G401.6 (cell line): ENCODE data around the gene BTG3.

Experiments used
- FAIRE-seq: peaks from 2 replicates; lab custom pipeline; 2012; peaks lifted over from hg19 to GRCh38; lab: Jason Lieb, UNC

Gene BTG3

DNA sequence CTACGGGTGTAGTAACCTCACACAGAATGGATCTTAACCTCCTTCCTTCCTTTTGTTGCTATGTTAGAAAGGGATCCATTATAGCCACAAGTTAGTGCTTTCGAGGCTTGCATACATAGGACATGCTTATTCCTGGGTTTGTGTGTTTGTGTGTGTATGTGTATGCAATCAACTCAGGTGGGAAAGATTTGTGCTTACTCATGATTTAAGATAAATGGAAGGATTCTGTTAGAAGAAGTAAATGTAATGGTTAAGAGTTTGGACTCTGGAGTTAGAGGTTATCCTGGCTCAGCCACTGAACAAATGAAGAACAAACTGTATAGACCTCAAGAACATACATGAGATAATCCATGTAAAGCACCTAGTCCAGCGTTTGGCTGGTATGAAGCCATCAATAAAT is 28.8 kb downstream of the BTG3 start:
- FAIRE-seq = no peak

DNA sequence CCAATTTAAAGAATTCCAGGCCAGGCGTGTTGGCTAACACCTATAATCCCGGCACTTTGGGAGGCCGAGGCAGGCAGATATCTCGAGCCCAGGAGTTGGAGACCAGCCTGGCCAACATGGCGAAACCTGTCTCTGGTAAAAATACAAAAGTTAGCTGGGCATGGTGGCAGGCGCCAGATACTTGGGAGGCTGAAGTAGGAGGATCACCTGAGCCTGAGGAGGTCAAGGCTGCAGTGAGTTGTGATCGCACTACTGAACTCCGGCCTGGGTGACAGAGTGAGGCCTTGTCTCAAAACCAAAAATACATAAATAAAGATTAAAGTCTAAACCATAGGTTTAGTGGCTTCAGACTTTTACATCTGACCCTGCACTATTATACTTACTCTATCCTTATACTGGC is 32.4 kb downstream of the BTG3 start:
- FAIRE-seq = no peak

DNA sequence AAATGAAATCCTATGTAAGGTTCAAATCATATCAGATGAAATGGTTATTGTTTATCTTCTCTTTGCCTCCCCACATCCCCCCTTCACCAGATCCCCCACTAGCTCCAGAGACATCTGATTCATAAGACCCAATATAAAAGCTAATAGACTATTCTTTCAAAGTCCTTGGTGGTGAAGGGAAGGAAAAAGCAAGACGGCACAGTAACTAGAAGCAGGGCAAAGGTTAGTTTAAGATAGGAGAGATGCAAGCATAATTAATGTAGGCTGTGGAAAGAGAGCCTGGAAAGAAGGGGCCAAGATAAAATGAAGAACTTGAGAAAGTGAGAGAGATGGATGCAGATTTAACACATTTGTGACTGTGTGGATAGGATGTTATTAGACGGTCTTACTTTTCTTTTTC is 33.8 kb downstream of the BTG3 start:
- FAIRE-seq = no peak

DNA sequence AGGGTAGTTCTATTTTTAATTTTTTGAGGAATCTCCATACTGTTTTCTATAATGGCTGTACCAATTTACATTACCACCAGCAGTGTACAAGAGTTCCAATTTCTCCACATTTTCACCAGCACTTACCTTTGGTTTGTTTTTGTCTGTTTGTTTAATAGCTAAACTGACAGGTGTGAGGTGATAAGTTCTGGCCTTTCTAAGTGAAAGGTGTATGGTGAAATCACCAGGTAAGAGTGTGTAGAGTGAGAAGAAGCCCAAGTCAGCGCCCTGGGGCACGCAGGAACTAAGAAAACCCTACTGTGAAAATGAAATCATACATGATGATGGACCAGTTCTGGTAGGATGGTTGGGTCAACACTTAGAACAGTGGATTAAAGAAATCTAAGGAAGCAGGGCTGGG is 34.5 kb downstream of the BTG3 start:
- FAIRE-seq = no peak

DNA sequence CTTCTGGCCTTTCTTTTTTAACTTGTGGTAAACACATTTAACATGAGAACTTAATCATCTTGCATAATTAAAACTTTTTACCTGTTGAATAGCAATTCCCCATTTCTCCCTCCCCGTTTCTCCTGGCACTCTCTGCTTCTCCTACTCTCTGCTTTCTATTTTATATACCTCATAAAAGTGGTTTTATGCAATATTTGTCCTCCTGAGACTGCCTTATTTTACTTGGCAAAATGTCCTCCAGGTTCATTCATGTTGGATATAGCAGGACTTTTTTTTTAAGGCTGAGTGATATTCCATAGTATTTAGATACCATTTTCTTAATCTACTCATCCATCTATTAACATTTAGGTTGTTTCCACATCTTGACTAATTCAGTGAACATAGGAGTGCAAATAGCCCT is 35.0 kb downstream of the BTG3 start:
- no peak for FAIRE-seq

DNA sequence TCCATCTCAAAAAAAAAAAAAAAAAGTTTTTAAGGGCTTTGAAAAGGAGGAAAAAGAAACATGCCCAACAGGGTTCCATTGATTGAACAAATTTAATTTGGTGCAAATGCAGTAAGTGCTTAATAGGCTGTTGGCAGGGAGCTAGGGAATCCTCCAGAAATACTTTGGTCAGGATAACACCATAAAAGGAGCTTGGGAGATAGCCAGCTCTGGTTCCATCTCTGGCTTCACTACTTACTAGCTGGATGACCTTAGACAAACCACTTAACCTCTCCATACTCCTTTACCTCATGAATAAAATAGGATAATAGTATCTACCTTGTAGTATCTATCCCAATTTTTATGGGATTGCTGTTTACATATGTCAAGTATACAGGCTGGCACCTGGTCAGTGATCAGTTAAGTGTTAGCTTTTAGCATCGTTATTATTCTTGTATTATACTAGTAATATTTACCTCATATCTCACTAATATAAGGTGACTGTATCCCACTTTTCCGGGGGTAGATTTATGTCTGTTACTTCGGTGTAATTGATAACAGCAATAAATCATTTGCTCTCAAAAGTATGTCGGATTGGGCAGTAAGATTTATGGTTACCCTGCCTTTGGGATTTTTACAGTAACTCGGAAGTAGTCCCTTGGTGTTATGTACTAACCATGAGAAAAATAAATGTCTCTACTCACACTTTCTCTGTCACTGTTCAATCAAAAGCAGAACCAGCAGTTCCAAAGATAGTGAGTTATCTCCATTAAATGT is 36.4 kb downstream of the BTG3 start:
- FAIRE-seq = no peak

DNA sequence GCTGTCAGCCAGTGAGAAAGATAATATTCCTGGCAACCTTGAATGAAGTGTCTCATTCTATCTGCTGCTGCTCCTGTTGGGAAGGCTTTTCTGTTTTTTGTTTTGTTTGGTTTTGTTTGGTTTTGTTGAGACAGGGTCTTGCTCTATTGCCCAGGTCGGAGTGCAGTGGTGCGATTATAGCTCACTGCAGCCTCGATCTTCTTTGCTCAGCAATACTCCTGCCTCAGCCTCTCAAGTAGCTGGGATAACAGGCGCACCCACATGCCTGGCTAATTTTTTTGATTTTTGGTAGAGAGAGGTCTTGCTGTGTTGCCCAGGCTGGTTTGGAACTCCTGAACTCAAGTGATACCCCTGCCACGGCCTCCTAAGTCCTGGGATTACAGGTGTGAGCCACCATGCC is 37.6 kb downstream of the BTG3 start:
- no peak for FAIRE-seq

DNA sequence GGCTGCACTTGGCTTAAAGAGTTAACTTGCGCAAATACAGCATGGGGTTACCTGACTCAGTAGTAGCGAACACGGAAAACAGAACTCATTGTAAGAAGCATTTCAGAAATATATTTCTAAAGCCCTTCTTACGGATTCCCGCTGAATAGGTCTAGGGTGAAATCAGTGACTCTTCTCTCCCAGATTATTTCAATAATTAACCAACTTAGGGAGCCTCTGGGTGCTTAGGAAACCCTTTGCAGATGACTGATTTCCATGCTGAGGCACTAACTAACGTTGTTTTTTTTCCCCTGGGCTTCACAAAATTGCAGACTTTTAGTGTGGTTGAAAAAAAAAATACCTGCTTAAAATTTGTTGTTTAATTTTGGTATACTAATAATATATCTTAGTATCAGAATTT is 40.3 kb downstream of the BTG3 start:
- no peak for FAIRE-seq

DNA sequence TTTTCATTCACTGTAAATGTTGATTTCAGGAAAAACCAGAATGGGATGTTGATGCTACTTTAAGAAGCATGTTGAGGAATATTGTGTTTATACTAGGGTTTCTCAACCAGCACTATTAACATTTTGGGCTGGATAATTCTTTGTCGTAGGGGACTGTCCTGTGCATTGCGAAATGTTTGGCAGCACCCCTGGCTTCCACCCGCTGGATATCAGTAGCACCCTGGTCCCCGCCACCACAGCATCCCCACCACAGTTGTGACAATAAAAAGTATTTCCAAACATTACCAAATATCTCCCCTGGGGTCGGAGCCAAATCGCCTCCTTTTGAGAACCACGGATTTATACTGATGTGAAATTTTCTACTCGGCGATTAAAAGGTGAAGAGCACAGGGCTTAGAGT is 41.9 kb downstream of the BTG3 start:
- FAIRE-seq = no peak

DNA sequence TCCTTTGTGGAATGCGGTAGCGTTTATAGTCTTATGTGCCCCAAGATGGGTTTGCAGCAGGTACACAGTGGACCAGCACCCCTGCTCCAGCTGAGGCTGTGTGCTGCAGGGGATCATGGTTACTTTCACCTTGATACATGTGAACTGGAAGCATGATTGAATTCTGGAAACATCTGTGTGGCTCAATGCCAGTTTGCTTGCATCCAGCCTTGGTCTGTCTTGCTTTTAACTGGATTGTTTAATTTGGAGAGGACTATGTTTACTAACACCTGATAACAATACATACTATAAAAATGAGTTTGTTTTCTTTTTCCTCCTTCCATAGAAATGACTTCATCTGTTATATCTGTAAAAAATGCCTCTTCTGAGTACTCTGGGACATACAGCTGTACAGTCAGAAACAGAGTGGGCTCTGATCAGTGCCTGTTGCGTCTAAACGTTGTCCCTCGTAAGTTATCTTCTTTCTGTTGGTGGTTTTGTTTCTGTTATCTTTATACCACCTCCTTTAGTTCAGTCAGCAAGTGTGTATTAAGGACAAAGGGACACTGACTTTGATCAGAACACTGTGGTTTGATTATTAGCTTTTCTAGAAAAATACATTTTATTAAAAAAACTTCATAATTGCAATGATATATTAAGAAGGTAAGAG is 52.2 kb downstream of the BTG3 start:
- FAIRE-seq = no peak

DNA sequence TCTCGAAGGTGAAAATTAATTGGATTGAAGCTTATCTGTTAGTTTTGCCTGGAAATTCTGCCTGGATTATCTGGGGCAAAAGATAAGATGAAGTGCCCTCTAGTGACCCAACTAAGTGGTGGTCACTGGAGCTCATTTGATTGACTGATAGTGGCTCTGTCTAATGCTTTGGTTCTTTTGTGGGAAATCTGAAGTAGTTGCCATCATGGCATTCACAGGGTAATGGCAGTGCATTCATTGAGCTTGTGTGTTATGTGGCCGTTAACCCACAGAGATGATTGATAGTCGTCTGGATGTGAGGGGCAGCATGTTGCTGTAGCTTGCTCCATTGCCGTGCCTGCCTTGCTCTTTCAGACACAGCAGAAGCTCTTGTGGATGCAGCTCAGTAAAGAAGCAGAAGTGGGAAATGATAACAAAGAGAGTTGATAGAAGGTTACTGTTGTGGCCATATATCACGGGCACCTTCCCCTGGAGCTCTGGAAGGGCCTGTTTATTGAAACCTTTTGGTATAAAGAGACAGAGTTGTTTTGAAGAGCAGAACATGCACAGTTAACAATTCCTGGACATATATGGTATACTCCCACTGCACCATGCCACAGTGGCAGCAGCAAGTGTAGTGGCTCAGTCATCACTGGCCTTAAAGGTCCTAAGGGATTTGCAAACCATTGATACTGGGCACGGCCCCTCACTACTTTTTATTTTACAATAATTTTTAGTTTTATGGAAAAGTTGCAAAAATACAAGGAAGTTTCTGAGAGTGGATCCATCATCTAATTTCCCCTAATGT is 57.8 kb downstream of the BTG3 start:
- no peak for FAIRE-seq

DNA sequence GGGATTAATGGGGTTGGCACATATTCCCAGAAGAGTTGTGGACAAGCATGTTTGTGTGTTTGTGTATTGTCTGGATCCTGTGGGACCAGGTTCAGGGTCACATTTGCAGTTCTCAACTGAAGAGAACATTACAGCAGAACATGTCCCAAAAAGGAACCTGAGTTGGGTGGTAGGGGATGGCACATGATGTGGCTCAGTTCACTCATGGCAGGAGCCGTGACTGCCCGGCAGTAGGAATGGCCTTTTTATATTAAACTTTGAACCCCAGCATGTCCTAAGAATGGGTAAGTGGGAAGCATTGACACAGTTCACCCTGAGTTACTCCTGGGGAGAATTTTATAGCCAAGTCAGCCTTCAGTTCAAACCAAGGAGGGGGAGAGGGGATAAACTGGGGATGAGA is 58.6 kb downstream of the BTG3 start:
- FAIRE-seq = no peak

DNA sequence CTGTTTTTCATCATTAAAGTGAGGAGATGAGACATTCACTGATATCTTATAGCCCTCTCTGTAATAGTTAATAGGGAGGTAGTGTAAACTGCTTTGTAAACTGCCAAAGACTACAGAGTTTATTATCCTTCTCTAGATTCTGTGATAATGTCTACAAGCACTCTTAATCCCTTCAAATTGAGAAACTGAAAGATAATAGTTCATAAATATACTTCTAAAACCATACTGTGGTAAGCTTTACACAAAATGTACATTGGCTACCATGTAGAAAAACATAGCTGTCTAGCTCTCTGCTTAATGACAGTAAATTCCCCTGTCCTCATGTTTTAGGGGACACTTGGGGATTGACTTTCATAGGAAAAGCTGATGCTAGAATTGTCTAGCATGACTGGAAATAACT is 60.3 kb downstream of the BTG3 start:
- no peak for FAIRE-seq

DNA sequence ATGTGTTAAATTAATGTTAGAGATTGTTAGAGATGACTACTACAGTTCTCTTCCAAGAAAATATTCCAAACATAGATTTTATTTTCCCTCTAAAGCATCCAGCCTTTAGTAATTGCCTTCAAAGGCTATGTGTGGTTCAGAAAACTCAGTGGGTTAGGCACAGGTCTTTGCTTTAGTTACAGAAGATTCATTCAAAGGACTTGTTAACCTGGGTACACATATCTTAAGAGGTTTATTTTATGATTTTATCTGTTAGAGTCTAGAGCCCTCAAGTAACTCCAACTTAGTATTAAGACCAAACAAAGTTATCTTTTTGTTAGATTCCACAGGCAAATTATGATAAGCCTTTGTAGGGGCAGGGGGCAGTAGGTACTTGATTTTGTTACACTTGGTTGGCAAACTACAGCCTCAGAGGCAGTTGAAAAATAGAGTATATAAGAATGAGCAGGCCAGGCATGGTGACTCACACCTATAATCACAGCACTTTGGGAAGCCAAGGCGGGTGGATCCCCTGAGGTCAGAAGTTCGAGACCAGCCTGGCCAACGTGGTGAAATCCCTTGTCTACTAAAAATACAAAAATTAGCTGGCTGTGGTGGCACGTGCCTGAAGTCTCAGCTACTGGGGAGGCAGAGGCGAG is 61.9 kb downstream of the BTG3 start:
- FAIRE-seq = no peak

DNA sequence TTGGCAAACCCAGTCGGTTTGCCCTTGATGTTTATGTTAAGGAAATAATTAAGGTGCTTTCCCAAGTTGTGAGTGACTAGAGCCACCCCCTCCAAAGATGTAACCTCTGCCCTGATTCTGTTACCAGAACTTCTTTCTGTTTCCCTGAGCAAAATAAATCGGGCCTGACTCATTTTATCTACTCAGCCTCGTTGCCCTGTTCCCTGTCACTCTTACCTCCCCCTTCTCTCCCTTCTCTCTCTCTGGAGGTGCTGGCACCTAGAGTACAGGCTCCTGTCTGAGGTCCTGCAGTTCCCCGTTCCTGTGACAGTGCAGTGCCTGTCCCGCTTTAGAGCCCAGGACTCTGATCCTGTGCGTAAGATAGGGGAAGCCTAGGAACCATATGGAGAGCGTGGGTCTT is 64.4 kb downstream of the BTG3 start:
- no peak for FAIRE-seq

DNA sequence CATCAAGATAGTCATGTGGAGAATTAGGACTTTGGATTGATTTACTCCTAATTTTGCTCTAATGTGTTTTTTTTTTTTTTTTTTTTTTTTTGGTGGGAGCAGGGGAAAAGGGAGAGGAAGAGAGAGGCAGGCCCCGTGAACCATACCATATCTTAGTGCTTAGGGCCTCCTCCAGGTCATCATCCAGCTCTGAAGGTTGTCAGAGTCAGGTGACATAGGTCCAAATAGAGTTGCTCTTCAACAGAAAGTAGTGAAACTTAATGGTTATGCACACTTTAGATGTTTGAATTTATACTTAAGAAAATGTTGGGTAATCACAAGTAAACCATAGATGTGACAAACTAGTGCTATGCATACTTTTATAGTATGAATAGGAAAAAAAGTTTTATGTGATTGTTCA is 67.7 kb downstream of the BTG3 start:
- no peak for FAIRE-seq
